Right lobe of liver (tissue), 6 donors: ENCODE data around the gene STRBP. TPM values are rescaled to one million over a fixed set of nuclear protein-coding genes. Genes with fewer than 3 reads are reported as not detected.

Experiments
- ATAC-seq, 4 donors: fragments of 200-7000 bp; cut with Tn5 transposase; one replicate each; pipeline ENCODE4 v1.9.1; 2020; ENCODE audit warnings: mild to moderate bottlenecking in 4 of 4, moderate library complexity in 4 of 4
- DNase-seq, 3 donors: peaks; one replicate each; pipeline ENCODE4 v3.0.0-alpha.2; 2020
- H3K27ac ChIP-seq, 3 donors: fragments of 200-600 bp; one replicate each; pipeline ENCODE4 v1.8.0; 2022
- H3K27me3 ChIP-seq, 2 donors: fragments of 200-600 bp; one replicate each; pipeline ENCODE4 v1.8.0; 2022
- H3K36me3 ChIP-seq, 4 donors: fragments of 200-600 bp; sonication (generic) in 1 of 4; one replicate each; pipeline versions ENCODE4 v1.5.1 to v1.8.0; 2017 to 2022; ENCODE audit warnings: control low read depth in 1 of 4
- H3K4me1 ChIP-seq, 4 donors: fragments of 200-600 bp; sonication (generic) in 1 of 4; one replicate each; pipeline versions ENCODE4 v1.5.1 to v1.8.0; 2017 to 2022; ENCODE audit warnings: control low read depth in 1 of 4
- H3K4me3 ChIP-seq, 3 donors: fragments of 200-600 bp; one replicate each; pipeline ENCODE4 v1.8.0; 2022
- H3K9me3 ChIP-seq, 4 donors: fragments of 200-600 bp; sonication (generic) in 1 of 4; one replicate each; pipeline versions ENCODE4 v1.5.1 to v1.8.0; 2017 to 2022; ENCODE audit warnings: control low read depth in 1 of 4
- POLR2A ChIP-seq: fragments of 450-650 bp; IDR thresholded peaks from one replicate; pipeline ENCODE4 v1.6.1; 2017; ENCODE audit warnings: antibody characterized with exemption, mild to moderate bottlenecking
- WGBS: methylation state at CpG from one replicate; pipeline ENCODE4 v1.1.6; 2018; ENCODE audit warnings: low coverage, low lambda C conversion rate; ENCODE audit not compliant: insufficient coverage; ENCODE audit errors: missing lambda C conversion rate; 5-methylcytosine and 5-hydroxymethylcytosine counted together
- intact Hi-C, 2 donors: fragments of 100-400 bp; cut with DNase I; formaldehyde crosslinking; loops; one replicate each; pipeline versions ENCODE4 v1.11.2 to v1.14.1; 2022
- total RNA-seq, 6 experiments: library from RNA; depleted of rRNA in 2 of 6; stranded (reverse); fragments of >200 nt in 2 of 6; fragmentation: NEBNext Ultra II Directional in 3 of 6; extraction: Animal tissue kit (Norgen Biotek cat#: 25700) in 3 of 6; gene quantifications; one replicate each; pipeline versions ENCODE4 v1.1.0 to v1.2.4, GENCODE V29; 2016 to 2023
- TF ChIP-seq, protein P1 (sequence below), 4 donors: fragments of 200-600 bp in 3 of 4; fragments of 450-650 bp in 1 of 4; IDR thresholded peaks; one replicate each; pipeline versions ENCODE4 v1.5.1 to v1.8.0; 2016 to 2022; ENCODE audit warnings: antibody characterized with exemption in 4 of 4, mild to moderate bottlenecking in 2 of 4
- donor health status: DM: no; HTN: yes; CAD: no.
- donor health status: DM: no; HTN: no; CAD: no.
- donor health status: DM: no; HTN: no; CAD: no.
- donor health status: DM: no; HTN: yes; CAD: no.
- donor health status: DM: no; HTN: yes; CAD: no.

STRBP gene
- total RNA-seq, 6 experiments from 2014 or later, result 5.3 to 10.2 (median 8.3) TPM

DNA sequence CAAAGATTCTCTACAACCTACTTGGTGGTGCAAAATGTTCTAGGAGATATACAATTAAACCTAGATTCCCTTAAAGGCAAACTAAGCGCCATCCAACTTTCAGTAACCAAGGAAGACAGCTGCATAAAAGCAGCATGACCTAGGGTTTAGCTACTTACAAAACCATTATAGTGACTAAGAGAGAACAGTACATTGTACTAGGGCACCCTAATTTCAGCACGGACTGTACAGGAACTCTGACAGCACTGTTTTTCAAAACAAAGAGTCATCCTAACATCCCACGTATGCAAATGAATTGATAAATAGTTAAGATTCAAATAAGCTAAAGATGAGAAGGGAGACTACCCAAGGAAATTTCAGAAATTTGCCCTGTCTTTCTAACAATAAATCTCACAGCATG lies 30.0 kb downstream of the STRBP start:
- Histone ChIP-seq H3K9me3 (no peaks in the 10 kb centered on the region), H3K4me3 (no peak overlapping the region), H3K27ac (no peak overlapping the region), H3K36me3 (no peaks in the 10 kb centered on the region), H3K4me1 (no peaks in the 10 kb centered on the region), H3K27me3 (no peaks in the 10 kb centered on the region)
- DNase-seq (no peak), ATAC-seq (no peak)
- TF ChIP-seq POLR2A, result no peak
- TF ChIP-seq, protein P1, sequence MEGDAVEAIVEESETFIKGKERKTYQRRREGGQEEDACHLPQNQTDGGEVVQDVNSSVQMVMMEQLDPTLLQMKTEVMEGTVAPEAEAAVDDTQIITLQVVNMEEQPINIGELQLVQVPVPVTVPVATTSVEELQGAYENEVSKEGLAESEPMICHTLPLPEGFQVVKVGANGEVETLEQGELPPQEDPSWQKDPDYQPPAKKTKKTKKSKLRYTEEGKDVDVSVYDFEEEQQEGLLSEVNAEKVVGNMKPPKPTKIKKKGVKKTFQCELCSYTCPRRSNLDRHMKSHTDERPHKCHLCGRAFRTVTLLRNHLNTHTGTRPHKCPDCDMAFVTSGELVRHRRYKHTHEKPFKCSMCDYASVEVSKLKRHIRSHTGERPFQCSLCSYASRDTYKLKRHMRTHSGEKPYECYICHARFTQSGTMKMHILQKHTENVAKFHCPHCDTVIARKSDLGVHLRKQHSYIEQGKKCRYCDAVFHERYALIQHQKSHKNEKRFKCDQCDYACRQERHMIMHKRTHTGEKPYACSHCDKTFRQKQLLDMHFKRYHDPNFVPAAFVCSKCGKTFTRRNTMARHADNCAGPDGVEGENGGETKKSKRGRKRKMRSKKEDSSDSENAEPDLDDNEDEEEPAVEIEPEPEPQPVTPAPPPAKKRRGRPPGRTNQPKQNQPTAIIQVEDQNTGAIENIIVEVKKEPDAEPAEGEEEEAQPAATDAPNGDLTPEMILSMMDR (IDR thresholded peaks at IDR 0.05), result no peak
- WGBS, result 75% methylated on average over 3 of the region's 3 CpGs
- intact Hi-C loops, result no loop called here

DNA sequence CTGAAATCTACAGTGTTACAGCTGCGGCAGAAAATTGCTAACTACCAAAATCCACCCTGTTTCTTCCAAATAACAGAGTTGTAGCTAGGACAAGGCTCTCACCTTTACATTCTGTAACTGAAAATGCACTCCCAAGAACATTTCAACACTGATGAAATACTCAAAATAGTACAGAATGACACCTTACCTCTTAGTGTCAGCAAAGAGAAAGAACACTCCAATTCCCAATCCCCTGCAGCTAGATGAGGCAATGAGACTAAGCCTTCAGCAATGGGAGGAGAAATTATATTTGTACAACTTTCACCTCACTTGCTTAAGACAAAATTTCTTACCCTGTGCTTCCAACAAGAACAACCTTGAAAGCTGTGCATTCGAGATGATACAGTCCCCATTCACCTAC lies 31.2 kb downstream of the STRBP start:
- TF ChIP-seq POLR2A, result no peak
- TF ChIP-seq, protein P1 (IDR thresholded peaks at IDR 0.05), result no peak
- Histone ChIP-seq H3K36me3 (no peaks in the 10 kb centered on the region), H3K4me3 (no peak overlapping the region), H3K27ac (no peak overlapping the region), H3K27me3 (no peaks in the 10 kb centered on the region), H3K4me1 (no peaks in the 10 kb centered on the region), H3K9me3 (no peaks in the 10 kb centered on the region)
- DNase-seq (no peak), ATAC-seq (no peak)
- 100% methylated on average over 2 of the region's 2 CpGs for WGBS
- intact Hi-C loops, result no loop called here

DNA sequence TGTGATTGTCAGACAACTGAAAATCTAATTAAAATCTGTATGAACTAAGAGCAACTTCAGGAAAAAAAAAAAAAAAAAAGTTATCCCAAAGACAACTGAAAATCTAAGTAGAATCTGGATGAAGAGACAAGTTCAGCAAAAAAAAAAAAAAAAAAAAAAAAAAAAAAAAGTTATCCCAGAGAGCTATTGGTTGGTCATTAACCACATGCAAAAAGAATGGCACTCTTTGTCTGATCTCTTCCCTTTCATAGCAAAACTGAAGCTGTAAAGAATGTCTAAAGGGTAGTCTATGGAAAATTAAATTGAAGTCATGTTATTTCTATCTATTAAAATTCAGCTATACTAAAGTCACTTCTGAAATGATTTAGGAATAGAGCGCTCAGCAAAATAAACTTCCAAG lies 32.9 kb downstream of the STRBP start:
- no peak for TF ChIP-seq POLR2A
- TF ChIP-seq, protein P1 (IDR thresholded peaks at IDR 0.05), result no peak

DNA sequence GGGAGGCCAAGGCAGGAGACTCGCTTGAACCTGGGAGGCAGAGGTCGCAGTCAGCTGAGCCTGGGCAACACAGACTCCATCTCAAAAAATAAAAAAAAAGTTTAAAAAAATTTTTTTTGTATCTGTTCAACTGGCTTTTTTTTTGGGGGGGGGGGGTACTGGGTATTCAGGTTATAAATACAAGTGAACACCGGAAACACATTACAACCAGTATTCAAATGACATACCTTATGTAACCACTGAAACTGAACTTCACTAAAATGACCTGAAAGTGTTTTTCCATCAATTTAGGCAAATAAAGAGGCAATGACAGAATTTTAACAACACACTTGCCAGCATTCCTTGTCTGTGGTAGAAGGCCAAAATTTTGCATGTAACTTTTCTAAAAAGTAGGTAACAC lies 33.5 kb downstream of the STRBP start:
- TF ChIP-seq, protein P1 (IDR thresholded peaks at IDR 0.05), result no peak
- TF ChIP-seq POLR2A, result no peak
- intact Hi-C loops, result no loop called here
- Histone ChIP-seq H3K4me1 (no peaks in the 10 kb centered on the region), H3K9me3 (no peaks in the 10 kb centered on the region), H3K27me3 (no peaks in the 10 kb centered on the region), H3K4me3 (no peak overlapping the region), H3K27ac (no peak overlapping the region), H3K36me3 (no peaks in the 10 kb centered on the region)
- no peak for DNase-seq
- ATAC-seq, result no peak
- 81% methylated on average over 3 of the region's 3 CpGs for WGBS

More for the DNA sequence above, 32.9 kb downstream of the STRBP start:
- no peak for ATAC-seq
- Histone ChIP-seq H3K27ac (no peak overlapping the region), H3K27me3 (no peaks in the 10 kb centered on the region), H3K9me3 (no peaks in the 10 kb centered on the region), H3K4me1 (no peaks in the 10 kb centered on the region), H3K4me3 (no peak overlapping the region), H3K36me3 (no peaks in the 10 kb centered on the region)
- WGBS, result 91% methylated on average over 1 of the region's 1 CpG
- no peak for DNase-seq
- intact Hi-C loops, result no loop called here

DNA sequence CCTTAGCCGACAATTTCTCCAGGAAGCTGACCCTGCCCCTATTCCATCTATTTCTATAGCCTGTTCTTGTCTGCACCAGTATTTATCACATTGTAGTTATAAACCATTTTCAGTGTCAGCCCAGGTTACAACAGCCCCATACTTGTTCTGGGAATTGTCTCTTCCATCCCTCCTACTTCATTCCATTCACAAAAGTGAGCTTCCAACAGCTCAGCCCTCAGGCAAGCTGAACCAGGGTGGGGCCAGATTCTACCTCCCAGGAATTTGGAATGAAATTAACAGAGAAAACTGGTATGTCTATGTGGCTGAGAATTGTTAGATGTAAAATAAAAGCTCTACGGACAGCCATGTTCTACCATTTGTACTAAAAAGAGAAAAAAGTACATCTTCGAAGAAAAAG lies 36.1 kb downstream of the STRBP start:
- Histone ChIP-seq H3K27me3 (no peaks in the 10 kb centered on the region), H3K36me3 (no peaks in the 10 kb centered on the region), H3K4me1 (no peaks in the 10 kb centered on the region), H3K9me3 (no peaks in the 10 kb centered on the region), H3K27ac (no peak overlapping the region), H3K4me3 (no peak overlapping the region)
- no peak for ATAC-seq
- no peak for TF ChIP-seq POLR2A
- TF ChIP-seq, protein P1 (IDR thresholded peaks at IDR 0.05), result no peak
- DNase-seq, result no peak
- WGBS, result 97% methylated on average over 3 of the region's 3 CpGs
- intact Hi-C loops, result no loop called here
